KMS-11 (cell line): Measurements from ENCODE around the gene MYOM3.

Experiments
- H2AFZ ChIP-seq: fragments of 200-600 bp; sonication (generic); 2 replicates; pipeline ENCODE4 v1.6.1; 2016; ENCODE audit warnings: antibody characterized with exemption, mixed run types, low read depth
- H3K27ac ChIP-seq: fragments of 200-600 bp; sonication (generic); 2 replicates; pipeline ENCODE4 v1.6.1; 2016; ENCODE audit warnings: mild to moderate bottlenecking, mixed run types
- H3K27me3 ChIP-seq: fragments of 200-600 bp; sonication (generic); 2 replicates; pipeline ENCODE4 v1.6.1; 2017; ENCODE audit warnings: mild to moderate bottlenecking, low read depth, mixed run types, moderate library complexity; ENCODE audit not compliant: insufficient read depth
- H3K36me3 ChIP-seq: fragments of 200-600 bp; sonication (generic); 2 replicates; pipeline ENCODE4 v1.6.1; 2017; ENCODE audit warnings: mild to moderate bottlenecking, mixed run types; ENCODE audit not compliant: insufficient read depth
- H3K4me1 ChIP-seq: fragments of 200-600 bp; sonication (generic); 2 replicates; pipeline ENCODE4 v1.6.1; 2016; ENCODE audit warnings: mild to moderate bottlenecking, low read depth, mixed run types; ENCODE audit not compliant: poor library complexity, severe bottlenecking
- H3K4me2 ChIP-seq: fragments of 200-600 bp; sonication (generic); 2 replicates; pipeline ENCODE4 v1.7.0; 2016; ENCODE audit warnings: mild to moderate bottlenecking, mixed run types
- H3K4me3 ChIP-seq: fragments of 200-600 bp; sonication (generic); IDR thresholded peaks from 2 replicates; pipeline ENCODE4 v1.6.1; 2017; ENCODE audit warnings: low read depth, low read length, mixed read lengths; ENCODE audit not compliant: insufficient read depth
- H3K79me2 ChIP-seq: fragments of 200-600 bp; sonication (generic); 2 replicates; pipeline ENCODE4 v1.6.1; 2016; ENCODE audit warnings: low read depth, mixed run types; ENCODE audit not compliant: insufficient read depth
- H3K9ac ChIP-seq: fragments of 200-600 bp; sonication (generic); 2 replicates; pipeline ENCODE4 v1.6.1; 2016; ENCODE audit warnings: mild to moderate bottlenecking, mixed run types
- H4K20me1 ChIP-seq: fragments of 200-600 bp; sonication (generic); 2 replicates; pipeline ENCODE4 v1.6.1; 2016; ENCODE audit warnings: mild to moderate bottlenecking, mixed run types; ENCODE audit not compliant: insufficient read depth
- CTCF ChIP-seq: fragments of 200-600 bp; sonication (generic); conservative IDR thresholded peaks from 2 replicates; pipeline ENCODE4 v1.6.1; 2017; ENCODE audit warnings: low read depth, mild to moderate bottlenecking, antibody characterized with exemption, low read length, moderate library complexity, mixed read lengths

Gene MYOM3

GRCh38 chr1:24089027-24089742, 22.8 kb downstream of the MYOM3 start:
- Histone ChIP-seq H4K20me1 (no peaks in the 10 kb centered on the region), H3K27ac (no peak overlapping the region), H2AFZ (no peak overlapping the region), H3K4me2 (no peak overlapping the region), H3K4me3 (no peak overlapping the region), H3K9ac (no peak overlapping the region), H3K79me2 (no peaks in the 10 kb centered on the region), H3K36me3 (no peaks in the 10 kb centered on the region), H3K4me1 (no peaks in the 10 kb centered on the region), H3K27me3 (0 out of 2 replicates have a peak, but pooled peaks cover 4% of the 10 kb centered on the region)
- no peak for TF ChIP-seq CTCF

GRCh38 chr1:24086466-24086865, 25.5 kb downstream of the MYOM3 start:
- Histone ChIP-seq H3K27me3 (0 out of 2 replicates have a peak, but pooled peaks cover 4% of the 10 kb centered on the region), H3K9ac (no peak overlapping the region), H3K4me1 (no peaks in the 10 kb centered on the region), H3K4me2 (no peak overlapping the region), H3K36me3 (no peaks in the 10 kb centered on the region), H3K79me2 (no peaks in the 10 kb centered on the region), H2AFZ (no peak overlapping the region), H3K27ac (no peak overlapping the region), H3K4me3 (no peak overlapping the region), H4K20me1 (no peaks in the 10 kb centered on the region)
- no peak for TF ChIP-seq CTCF

- Histone ChIP-seq H3K4me1 (no peaks in the 10 kb centered on the region), H3K79me2 (no peaks in the 10 kb centered on the region), H3K36me3 (no peaks in the 10 kb centered on the region), H3K4me3 (no peak overlapping the region), H2AFZ (no peak overlapping the region), H3K4me2 (no peak overlapping the region), H3K9ac (no peak overlapping the region), H4K20me1 (no peaks in the 10 kb centered on the region), H3K27ac (no peak overlapping the region), H3K27me3 (0 out of 2 replicates have a peak, but pooled peaks cover 4% of the 10 kb centered on the region)
- TF ChIP-seq CTCF = no peak
These were observed 26.4 kb downstream of the MYOM3 start for GRCh38 chr1:24085546-24085945.

- Histone ChIP-seq H3K4me2 (no peak overlapping the region), H3K9ac (no peak overlapping the region), H4K20me1 (no peaks in the 10 kb centered on the region), H3K79me2 (no peaks in the 10 kb centered on the region), H3K4me1 (no peaks in the 10 kb centered on the region), H2AFZ (no peak overlapping the region), H3K4me3 (no peak overlapping the region), H3K36me3 (no peaks in the 10 kb centered on the region), H3K27ac (no peak overlapping the region), H3K27me3 (0 out of 2 replicates have a peak, but pooled peaks cover 4% of the 10 kb centered on the region)
- no peak for TF ChIP-seq CTCF
These were observed 26.9 kb downstream of the MYOM3 start for GRCh38 chr1:24085007-24085406.
